AG20443 (cell line): Measurements from ENCODE around the gene LIPI.
A peak's percentile ranks its signal among the peaks of the same experiment; 100 is the strongest.
"Not testable (repeated sequence)": the region's sequence is repeated elsewhere in the genome, so short reads cannot be mapped to it uniquely, and the experiment has no call there.

Experiments used
- DNase-seq: peaks from one replicate; pipeline ENCODE4 v3.0.0; 2012; ENCODE audit warnings: low spot score, mixed read lengths

Gene LIPI

GRCh38 chr21:14210738-14211137 lies at the start of gene LIPI:
Gene LIPI, minus strand, starts transcription at chr21:14210955. Its CDS starts 110 bp downstream, at chr21:14210845.
- no peak for DNase-seq

DNA sequence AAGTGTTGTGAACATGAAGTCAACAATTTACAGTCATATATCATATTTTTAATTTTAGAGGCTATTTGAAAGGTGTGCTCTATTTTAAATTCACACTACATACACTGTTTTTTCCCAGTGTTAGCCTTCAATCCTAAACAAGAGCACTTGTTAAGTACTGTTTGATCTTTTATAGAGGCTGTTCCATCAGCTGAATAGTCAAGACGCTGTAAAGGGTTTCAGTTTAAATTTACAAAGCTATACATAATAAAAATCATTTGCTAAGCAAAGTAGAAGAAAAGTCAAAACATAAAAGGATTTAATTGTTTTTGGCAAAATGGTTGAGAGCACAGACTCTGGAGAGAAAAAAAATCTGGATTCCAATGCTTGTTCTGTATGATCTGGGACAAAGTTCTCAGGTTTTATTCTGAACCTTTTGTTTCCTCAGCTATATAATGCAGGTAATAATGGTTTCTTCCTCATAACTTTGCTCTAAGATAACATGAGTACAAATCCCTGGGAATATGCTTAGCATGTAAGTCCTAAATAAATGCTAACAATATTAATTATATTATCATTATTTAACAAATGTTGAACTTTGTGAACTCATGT lies 49.5 kb upstream of the LIPI start:
- DNase-seq, result no peak

- DNase-seq, result peak; percentile 56
Observed at GRCh38 chr21:14259747-14260146, 49.0 kb upstream of the LIPI start.

GRCh38 chr21:14251336-14251735 lies 40.6 kb upstream of the LIPI start:
- DNase-seq, result no peak

- no peak for DNase-seq
Observed at GRCh38 chr21:14245711-14246110, 35.0 kb upstream of the LIPI start.

- no peak for DNase-seq
Observed at GRCh38 chr21:14244911-14245310, 34.2 kb upstream of the LIPI start.

GRCh38 chr21:14243874-14244273 lies 33.1 kb upstream of the LIPI start:
- no peak for DNase-seq

GRCh38 chr21:14243461-14243860 lies 32.7 kb upstream of the LIPI start:
- DNase-seq, result no peak

DNA sequence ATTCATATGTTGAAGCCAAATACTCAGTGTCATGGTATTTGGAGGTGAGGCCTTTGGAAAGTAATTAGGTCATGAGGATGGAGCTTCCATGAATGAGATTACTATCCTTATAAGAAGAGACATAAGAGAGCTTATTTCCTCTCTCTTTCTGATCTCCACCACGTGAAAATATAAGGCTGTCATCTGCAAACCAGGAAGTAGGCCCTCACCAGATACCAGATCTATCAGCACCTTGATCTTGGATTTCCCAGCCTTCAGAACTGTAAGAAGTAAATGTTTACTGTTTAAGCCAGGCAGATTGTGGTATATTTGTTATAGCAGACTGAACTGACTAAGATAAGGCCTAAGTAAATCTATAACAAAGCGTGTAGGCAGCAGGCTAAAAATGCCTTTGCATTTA lies 30.5 kb upstream of the LIPI start:
- DNase-seq, result no peak

DNA sequence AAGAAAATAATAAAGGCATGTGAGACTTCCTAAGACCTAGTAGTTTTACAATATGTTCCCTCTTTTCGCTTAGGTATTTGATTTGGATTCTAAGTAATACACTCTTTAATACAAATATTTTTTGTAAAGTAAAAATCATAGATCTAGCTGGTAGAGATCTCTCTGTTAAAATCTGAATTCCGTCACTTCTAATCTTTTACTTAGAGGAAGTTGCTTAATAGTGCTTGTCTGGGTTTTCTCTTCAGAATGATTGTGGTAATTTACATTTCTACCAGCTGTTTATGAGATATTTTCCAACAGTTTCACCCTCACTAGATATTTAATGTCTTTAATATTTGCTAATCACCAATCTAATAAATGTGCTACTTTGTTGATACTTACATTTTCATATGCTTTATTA lies 28.5 kb upstream of the LIPI start:
- DNase-seq, result no peak

DNA sequence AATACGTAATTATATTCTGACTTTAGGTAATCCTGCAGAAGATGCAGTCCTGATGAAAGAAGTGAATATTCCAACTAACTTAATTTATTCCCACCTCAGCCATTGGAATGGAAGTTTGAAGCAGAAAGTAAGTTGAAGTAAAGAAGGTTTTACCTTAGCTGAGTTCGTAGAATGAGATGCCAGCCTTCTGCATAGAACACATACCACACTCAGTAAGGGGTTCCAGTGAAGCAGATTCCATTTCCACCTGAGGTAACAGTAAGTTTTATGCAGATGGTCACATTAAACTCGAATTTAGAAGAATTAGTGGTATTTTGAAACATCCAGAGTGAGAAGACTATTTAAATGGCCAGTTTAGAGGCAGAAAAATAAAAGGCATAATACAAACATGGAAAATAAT lies 25.4 kb upstream of the LIPI start:
- no peak for DNase-seq

GRCh38 chr21:14235101-14235500 lies 24.3 kb upstream of the LIPI start:
- DNase-seq, result no peak

- DNase-seq, result no peak
Observed at GRCh38 chr21:14229399-14229798, 18.6 kb upstream of the LIPI start.

DNA sequence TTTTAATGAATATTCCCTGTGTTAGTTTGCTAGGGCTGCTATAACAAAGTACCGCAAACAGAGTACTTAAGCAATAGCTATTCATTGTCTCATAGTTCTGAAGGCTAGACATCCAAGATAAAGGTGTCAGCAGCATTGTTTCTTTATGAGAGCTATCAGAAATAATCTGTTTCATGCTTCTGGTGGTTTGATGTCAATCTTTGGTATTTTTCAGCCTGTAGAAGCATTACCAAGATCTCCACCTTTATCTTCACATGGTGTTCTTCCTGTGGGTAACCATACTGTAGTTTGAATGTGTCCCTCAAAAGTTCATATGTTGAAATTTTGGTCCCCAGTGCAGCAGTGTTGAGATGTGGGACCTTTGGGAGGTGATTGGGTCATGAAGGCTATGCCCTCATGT lies 12.6 kb upstream of the LIPI start:
- DNase-seq, result no peak

- DNase-seq, result peak; percentile 59
Observed at GRCh38 chr21:14215971-14216641, 5.4 kb upstream of the LIPI start, which contains the start of gene RBM11. Gene RBM11, plus strand, starts transcription at chr21:14216157. Its CDS starts 30 bp downstream, at chr21:14216187.

DNA sequence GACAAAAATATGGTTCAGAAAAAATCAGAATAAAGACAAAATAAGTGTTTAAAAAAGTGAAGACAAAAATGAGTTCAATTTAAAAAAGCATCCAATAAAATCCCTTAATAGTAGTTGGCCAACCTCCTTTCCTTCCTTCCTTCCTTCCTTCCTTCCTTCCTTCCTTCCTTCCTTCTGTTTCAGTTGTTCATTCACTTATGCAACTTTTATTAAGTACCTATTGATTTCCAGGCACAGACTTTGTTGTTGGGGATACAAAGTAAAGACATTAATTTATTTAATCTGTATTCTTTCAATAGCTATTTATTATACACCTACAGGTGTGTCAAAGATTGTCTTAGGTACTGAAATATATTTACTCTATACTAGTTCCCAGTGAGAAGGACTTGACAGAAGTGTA lies 2.4 kb upstream of the LIPI start:
- no peak for DNase-seq

DNA sequence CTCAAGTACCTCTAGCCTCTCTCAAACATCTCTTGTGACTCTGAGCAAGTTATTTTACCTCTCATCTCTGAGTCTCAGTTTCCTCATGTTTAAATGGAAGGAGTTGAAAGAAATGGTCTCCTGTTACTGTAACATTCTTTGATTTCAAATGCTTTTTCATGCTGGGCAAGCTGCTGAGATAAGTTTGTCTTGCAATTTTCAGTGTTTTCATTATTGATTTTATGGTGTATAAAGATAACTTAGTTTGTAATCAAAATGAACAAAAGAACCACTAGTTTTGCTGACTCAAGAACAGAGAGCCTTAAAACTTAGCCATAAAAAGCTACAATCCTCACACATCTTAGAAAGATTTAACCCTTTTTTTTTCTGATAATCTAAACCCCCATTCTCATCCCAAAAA lies 4.5 kb downstream of the LIPI start:
- DNase-seq, result no peak

DNA sequence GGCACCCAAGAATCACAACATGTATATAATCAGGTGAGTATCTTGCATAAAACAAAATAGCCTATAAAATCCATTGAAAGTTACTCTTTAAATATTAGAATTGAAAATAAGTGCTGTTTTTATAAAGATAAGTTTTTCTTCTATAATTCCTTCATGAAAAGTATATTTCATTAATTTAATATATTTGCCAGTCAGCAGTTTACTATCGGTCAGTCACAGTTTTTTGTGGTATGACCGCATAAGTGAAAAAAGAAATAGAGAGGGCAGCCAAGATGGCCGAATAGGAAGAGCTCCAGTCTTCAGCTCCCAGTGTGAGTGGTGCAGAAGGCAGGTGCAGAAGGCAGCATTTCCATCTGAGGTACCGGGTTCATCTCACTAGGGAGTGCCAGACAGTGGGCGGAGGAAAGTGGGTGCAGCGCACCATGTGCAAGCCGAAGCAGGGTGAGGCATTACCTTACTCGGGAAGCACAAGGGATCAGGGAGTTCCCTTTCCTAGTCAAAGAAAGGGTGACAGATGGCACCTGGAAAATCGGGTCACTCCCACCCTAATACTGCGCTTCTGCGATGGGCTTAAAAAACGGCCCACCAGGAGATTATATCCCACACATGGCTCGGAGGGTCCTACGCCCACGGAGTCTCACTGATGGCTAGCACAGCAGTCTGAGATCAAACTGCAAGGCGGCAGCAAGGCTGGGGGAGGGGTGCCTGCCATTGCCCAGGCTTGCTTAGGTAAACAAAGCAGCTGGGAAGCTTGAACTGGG lies 44.1 kb downstream of the LIPI start:
- not testable (repeated sequence) for DNase-seq

DNA sequence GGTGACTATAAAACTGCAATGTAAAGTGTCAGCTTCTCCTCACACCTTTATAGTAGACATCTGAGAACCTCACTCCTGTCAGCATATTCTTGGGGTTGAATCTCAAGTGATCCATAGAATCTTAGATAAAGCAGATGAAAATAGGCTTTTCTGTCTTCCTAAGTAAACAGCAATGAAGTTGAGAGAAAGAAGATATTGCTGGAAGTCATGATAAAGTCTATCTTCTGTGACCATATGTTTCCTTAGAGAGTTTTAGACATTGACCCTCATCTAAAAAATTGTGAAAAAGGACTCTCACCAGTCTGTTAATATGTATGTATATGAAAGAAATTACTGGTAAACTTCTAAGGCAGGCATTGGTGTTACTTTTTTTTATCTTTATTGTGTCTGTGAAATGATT lies 66.8 kb downstream of the LIPI start:
- DNase-seq, result no peak

- no peak for DNase-seq
Observed at GRCh38 chr21:14124266-14124665, 86.5 kb downstream of the LIPI start.

GRCh38 chr21:14121719-14122118 lies 89.0 kb downstream of the LIPI start:
- DNase-seq, result no peak

DNA sequence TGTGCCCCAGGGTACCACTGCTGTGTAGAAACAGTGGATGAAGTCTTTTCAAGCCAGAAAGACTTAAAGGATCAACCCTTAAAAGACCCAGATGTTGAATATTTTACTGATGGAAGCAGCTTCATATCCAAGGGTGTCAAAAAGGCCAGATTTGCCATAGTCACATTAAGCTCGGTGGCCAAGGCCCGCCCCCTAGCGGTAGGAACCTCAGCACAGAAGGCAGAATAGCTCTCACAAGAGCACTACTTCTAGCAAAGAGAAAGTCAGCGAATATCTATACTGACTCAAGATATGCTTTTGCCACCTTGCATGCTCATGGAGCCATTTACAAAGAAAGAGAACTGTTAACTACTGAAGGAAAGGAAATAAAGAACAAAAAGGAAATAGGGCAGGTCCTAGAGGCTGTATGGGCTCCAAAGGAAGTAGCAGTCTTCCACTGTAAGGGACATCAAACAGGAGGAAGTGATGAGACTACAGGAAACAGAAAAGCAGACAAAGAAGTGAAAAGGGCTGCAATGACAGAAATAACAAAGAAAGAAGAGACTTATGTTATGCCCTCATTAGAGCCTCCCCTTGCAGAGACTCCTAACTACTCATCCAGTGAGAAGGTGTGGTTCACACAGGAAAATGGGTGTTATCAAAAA lies 90.5 kb downstream of the LIPI start:
- no peak for DNase-seq

DNA sequence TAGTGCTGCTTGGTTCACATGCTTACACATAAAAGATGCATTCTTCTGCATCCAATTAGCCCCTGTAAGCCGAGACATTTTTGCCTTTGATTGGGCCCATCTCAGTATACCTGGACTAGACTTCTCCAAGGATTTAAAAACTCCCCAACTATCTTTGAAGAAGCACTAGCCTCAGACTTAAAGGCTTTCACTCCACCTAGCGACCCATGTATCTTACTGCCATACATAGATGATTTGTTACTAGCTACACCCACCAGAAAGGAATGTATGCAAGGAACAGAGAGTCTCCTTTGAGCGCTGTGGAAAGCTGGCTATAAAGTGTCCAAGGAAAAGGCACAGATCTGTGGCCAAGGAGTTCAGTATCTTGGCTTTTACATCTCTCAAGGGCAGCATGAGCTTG lies 91.7 kb downstream of the LIPI start:
- DNase-seq, result no peak
